Progenitor cell of endocrine pancreas (in vitro differentiated cells): Measurements from ENCODE around the gene STARD3. TPM values are rescaled to one million over a fixed set of nuclear protein-coding genes. Genes with fewer than 3 reads are reported as not detected.

Source experiments
- DNase-seq: peaks from one replicate; pipeline ENCODE4 v3.0.0; 2021; ENCODE audit warnings: low spot score; ENCODE audit not compliant: unreplicated experiment
- H3K27ac Mint-ChIP-seq: 2 replicates; pipeline ENCODE4 v1.8.0; 2021; ENCODE audit warnings: mild to moderate bottlenecking, moderate library complexity, mixed read lengths
- H3K27me3 Mint-ChIP-seq: 2 replicates; pipeline ENCODE4 v1.8.0; 2021; ENCODE audit warnings: mixed read lengths
- H3K36me3 Mint-ChIP-seq: 2 replicates; pipeline ENCODE4 v1.8.0; 2022; ENCODE audit warnings: mixed read lengths; ENCODE audit not compliant: insufficient read depth
- H3K4me1 Mint-ChIP-seq: 2 replicates; pipeline ENCODE4 v1.8.0; 2021; ENCODE audit warnings: low read depth, mixed read lengths
- H3K4me3 Mint-ChIP-seq: 2 replicates; pipeline ENCODE4 v1.8.0; 2021; ENCODE audit warnings: low read depth, mild to moderate bottlenecking, moderate library complexity, mixed read lengths
- H3K9me3 Mint-ChIP-seq: 2 replicates; pipeline ENCODE4 v1.8.0; 2021; ENCODE audit warnings: low read depth, mixed read lengths
- CTCF ChIP-seq: fragments of 200-600 bp; sonication (generic); IDR thresholded peaks from one replicate; pipeline ENCODE4 v1.5.0; 2021; ENCODE audit warnings: antibody characterized with exemption, mild to moderate bottlenecking; ENCODE audit not compliant: unreplicated experiment
- total RNA-seq: library from RNA; stranded (reverse); gene quantifications from 2 replicates; pipeline ENCODE4 v1.2.1, GENCODE V29; 2021

Gene STARD3
- total RNA-seq, 1 donor from 2014 or later, result 57.0 TPM

GRCh38 chr17:39617100-39617445, 19.9 kb upstream of the STARD3 start:
- Mint-ChIP-seq H3K27ac (no peak overlapping the region), H3K4me1 (no peaks in the 10 kb centered on the region), H3K36me3 (no peaks in the 10 kb centered on the region), H3K27me3 (peaks cover 77% of the 10 kb centered on the region), H3K9me3 (no peaks in the 10 kb centered on the region), H3K4me3 (peak overlapping the region; percentile 31)
- no peak for TF ChIP-seq CTCF
- DNase-seq, result no peak

DNA sequence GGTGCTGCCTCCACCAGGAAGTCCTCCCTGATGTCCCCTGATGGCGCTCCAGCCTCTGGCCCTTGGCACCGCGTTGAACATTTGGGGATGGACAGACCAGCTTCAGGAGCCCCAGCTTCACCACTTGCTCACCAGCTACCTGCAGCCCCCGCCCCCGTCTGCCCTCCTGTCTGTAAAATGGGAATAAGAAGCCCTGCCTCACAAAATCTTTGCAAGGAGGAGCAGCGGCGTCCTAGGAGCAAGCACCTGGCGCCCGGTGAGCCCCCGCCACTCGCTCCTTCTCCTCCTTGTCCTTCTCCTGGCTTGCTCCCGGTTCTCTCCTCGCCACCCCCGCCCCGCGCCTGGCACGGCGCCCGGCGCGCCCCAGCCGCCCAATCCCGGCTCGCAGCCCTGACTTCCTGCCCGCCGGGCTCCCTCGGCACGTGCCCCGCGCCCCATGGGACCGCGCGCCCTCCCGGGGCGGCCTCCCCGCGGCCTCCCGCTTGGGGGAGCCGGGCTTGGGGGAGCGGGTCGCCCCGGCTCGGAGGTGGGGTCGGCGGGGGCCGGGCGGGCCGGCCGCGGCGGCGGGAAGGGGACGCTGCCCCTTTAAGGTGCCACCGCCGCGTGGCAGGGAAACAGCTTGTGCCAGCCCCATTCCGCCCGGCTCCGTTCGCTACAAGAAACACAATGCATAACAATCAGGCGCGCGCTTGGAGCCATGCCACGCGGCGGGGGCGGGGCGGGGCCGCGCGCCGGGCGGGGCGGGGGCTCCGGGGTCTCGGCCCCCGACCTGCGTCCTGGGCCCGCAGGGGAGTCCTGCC, 19.3 kb upstream of the STARD3 start:
- Mint-ChIP-seq H3K9me3 (no peaks in the 10 kb centered on the region), H3K27ac (no peak overlapping the region), H3K4me1 (no peaks in the 10 kb centered on the region), H3K36me3 (no peaks in the 10 kb centered on the region), H3K27me3 (peaks cover 79% of the 10 kb centered on the region), H3K4me3 (peak overlapping the region; percentile 71)
- no peak for DNase-seq
- TF ChIP-seq CTCF, result no peak

- H3K27me3 Mint-ChIP-seq, result peaks cover 73% of the 10 kb centered on the region
These were observed 18.6 kb upstream of the STARD3 start for GRCh38 chr17:39618246-39618913.

GRCh38 chr17:39618956-39619785, 17.8 kb upstream of the STARD3 start:
- Mint-ChIP-seq H3K27me3 (peaks cover 72% of the 10 kb centered on the region), H3K4me1 (no peaks in the 10 kb centered on the region), H3K9me3 (no peaks in the 10 kb centered on the region), H3K4me3 (no peak overlapping the region), H3K36me3 (no peaks in the 10 kb centered on the region), H3K27ac (no peak overlapping the region)
- no peak for TF ChIP-seq CTCF
- DNase-seq, result no peak

More at GRCh38 chr17:39618246-39618913, 18.6 kb upstream of the STARD3 start:
- TF ChIP-seq CTCF, result no peak
- Mint-ChIP-seq H3K9me3 (no peaks in the 10 kb centered on the region), H3K4me3 (peak overlapping the region; percentile 71), H3K27ac (no peak overlapping the region), H3K36me3 (no peaks in the 10 kb centered on the region), H3K4me1 (no peaks in the 10 kb centered on the region)
- DNase-seq, result no peak

GRCh38 chr17:39619786-39620101, 17.2 kb upstream of the STARD3 start:
- no peak overlapping the region for H3K4me3 Mint-ChIP-seq

More at GRCh38 chr17:39619786-39620101, 17.2 kb upstream of the STARD3 start:
- Mint-ChIP-seq H3K27me3 (peaks cover 70% of the 10 kb centered on the region), H3K36me3 (no peaks in the 10 kb centered on the region), H3K9me3 (no peaks in the 10 kb centered on the region), H3K4me1 (no peaks in the 10 kb centered on the region), H3K27ac (no peak overlapping the region)
- no peak for TF ChIP-seq CTCF
- DNase-seq, result no peak
